ENCODE measurements around the gene DPYSL4.

Gene DPYSL4

GRCh38 chr10:132182591-132182990, 4.2 kb upstream of the DPYSL4 start:
- no peak for DNase-seq (ENCODE audit: low read depth)

DNA sequence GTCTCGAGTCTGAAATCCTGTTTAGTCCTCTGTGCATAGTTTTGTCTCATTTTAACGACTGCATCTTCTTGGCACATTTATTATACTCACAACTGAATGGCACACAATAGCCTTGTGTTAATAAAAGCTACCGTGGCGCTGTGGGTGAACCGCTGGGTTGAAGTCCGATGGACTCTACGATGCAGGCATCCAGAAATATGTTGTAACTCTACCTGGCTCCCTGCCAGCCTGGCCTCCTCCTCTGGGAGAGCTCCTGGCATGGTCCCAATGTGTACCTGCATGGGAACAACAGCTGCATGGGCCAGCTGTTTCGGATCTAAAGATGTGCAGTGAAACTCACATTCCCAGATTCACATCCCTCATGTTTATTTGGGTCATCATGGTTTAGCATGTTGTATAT, 3.7 kb upstream of the DPYSL4 start:
- no peak for TF ChIP-seq CTCF (IDR thresholded peaks at IDR 0.05; ENCODE audit: insufficient read depth, low read depth, low read length, missing control alignments)
- DNase-seq (ENCODE audit: low read depth) = no peak

More at GRCh38 chr10:132182591-132182990, 4.2 kb upstream of the DPYSL4 start:
- no peak for TF ChIP-seq CTCF (IDR thresholded peaks at IDR 0.05; ENCODE audit: insufficient read depth, low read depth, low read length, missing control alignments)
- no peak overlapping the region for H3K4me3 ChIP-seq (ENCODE audit: low read length)

DNA sequence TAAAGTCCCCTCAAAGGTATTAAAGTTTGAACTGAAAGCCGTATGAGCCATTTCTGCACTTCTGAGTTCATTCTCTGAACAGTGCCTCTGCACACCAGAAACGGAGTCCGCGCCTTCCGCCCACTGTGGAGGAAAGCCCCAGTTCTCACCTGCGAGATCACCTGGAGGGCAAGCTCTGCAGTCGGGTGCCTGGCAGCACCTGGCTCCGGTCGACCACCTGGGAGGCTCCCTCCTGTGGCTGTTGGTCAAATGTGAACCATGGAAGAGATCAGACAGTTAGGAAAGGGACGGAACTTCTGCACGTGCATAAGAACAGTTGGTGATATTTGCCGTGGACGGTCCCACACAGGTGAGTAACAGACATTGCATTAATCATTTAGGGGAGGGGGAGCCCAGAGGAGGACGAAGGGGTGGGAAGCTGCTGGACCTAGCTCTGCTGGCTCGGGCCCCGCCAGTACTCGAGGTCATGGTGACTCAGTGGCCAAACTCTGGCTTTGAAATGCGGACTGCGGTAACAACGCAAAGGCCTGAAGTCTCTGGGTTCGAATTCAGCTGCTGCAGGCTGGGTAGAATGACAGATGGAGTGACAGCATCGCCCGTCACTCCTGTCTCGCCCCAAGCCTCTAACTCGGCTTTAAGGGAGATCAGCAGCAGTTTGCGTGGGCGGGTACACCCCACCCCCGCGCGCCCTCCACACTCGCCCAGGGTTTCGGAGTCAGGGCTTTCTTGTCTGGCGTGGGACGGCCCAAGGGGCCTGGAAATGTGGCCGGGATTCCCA, 1.7 kb upstream of the DPYSL4 start:
- no peak for TF ChIP-seq CTCF (IDR thresholded peaks at IDR 0.05; ENCODE audit: insufficient read depth, low read depth, low read length, missing control alignments)
- H3K4me3 ChIP-seq (ENCODE audit: low read length) = no peak overlapping the region
- DNase-seq (ENCODE audit: low read depth) = no peak

More for the DNA sequence above, 3.7 kb upstream of the DPYSL4 start:
- no peak overlapping the region for H3K4me3 ChIP-seq (ENCODE audit: low read length)

GRCh38 chr10:132185601-132186487, 904 bp upstream of the DPYSL4 start:
- DNase-seq (ENCODE audit: low read depth) = peak; percentile 15
- no peak for TF ChIP-seq CTCF (IDR thresholded peaks at IDR 0.05; ENCODE audit: insufficient read depth, low read depth, low read length, missing control alignments)
- H3K4me3 ChIP-seq (ENCODE audit: low read length) = no peak overlapping the region

GRCh38 chr10:132187430-132188138, 836 bp downstream of the DPYSL4 start:
- H3K4me3 ChIP-seq (ENCODE audit: low read length) = no peak overlapping the region
- no peak for TF ChIP-seq CTCF (IDR thresholded peaks at IDR 0.05; ENCODE audit: insufficient read depth, low read depth, low read length, missing control alignments)
- DNase-seq (ENCODE audit: low read depth) = no peak

DNA sequence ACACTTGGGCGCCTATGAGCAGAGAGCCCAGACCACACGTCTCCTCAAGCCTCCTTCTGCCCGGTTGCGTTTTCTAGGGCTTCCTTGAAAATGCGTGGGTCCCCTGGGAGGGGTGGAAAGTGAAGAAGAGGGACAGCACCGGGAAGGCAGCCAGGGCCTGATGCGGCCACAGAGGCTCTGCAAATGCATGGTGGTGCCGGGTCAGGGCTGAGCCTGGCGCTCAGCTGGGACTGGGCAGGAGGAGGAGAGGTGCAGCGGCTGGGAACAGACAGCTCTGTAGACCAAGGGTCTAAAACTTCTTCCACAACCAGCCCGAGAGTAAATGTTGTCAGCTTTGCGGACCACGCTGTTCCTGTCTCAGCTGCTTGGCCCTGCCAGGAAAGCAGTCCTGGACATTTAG, 1.6 kb downstream of the DPYSL4 start:
- no peak for TF ChIP-seq CTCF (IDR thresholded peaks at IDR 0.05; ENCODE audit: insufficient read depth, low read depth, low read length, missing control alignments)
- no peak for DNase-seq (ENCODE audit: low read depth)
- no peak overlapping the region for H3K4me3 ChIP-seq (ENCODE audit: low read length)
